Peyer's patch (tissue), 4 donors: ENCODE results near the gene MIA. TPM values are rescaled to one million over a fixed set of nuclear protein-coding genes. Genes with fewer than 3 reads are reported as not detected.

Experiments
- DNase-seq, 3 donors: peaks; one replicate each; pipeline ENCODE4 v3.0.0-alpha.2; 2017 to 2019
- H3K27ac ChIP-seq, 4 donors: fragments of 200-600 bp; sonication (generic); one replicate each; pipeline ENCODE4 v1.5.1; 2016 to 2019
- H3K27me3 ChIP-seq, 2 donors: fragments of 200-600 bp; sonication (generic); one replicate each; pipeline ENCODE4 v1.5.1; 2019
- H3K36me3 ChIP-seq, 3 donors: fragments of 200-600 bp; sonication (generic); one replicate each; pipeline ENCODE4 v1.5.1; 2016 to 2019
- H3K4me1 ChIP-seq, 4 donors: fragments of 200-600 bp; sonication (generic); one replicate each; pipeline ENCODE4 v1.5.1; 2016 to 2019
- H3K4me3 ChIP-seq, 4 donors: fragments of 200-600 bp; sonication (generic); 1 replicate in 3 of 4; 2 replicates in 1 of 4; pipeline ENCODE4 v1.5.1; 2016 to 2019; ENCODE audit warnings: mild to moderate bottlenecking in 1 of 4
- H3K9me3 ChIP-seq, 4 donors: fragments of 200-600 bp; sonication (generic); one replicate each; pipeline ENCODE4 v1.5.1; 2016 to 2019; ENCODE audit warnings: mild to moderate bottlenecking in 1 of 4
- CTCF ChIP-seq, 6 experiments: fragments of 450-650 bp in 4 of 6; fragments of 200-600 bp in 2 of 6; sonication (generic) in 1 of 6; IDR thresholded peaks; one replicate each; pipeline ENCODE4 v1.5.1; 2017 to 2019; ENCODE audit warnings: antibody characterized with exemption in 6 of 6, mild to moderate bottlenecking in 3 of 6, moderate library complexity in 1 of 6
- POLR2A ChIP-seq, 2 donors: fragments of 450-650 bp; IDR thresholded peaks; one replicate each; pipeline ENCODE4 v1.5.1; 2017; ENCODE audit warnings: antibody characterized with exemption in 2 of 2, mild to moderate bottlenecking in 2 of 2, moderate library complexity in 2 of 2
- total RNA-seq, 4 donors: library from RNA; depleted of rRNA; stranded (reverse); fragments of >200 nt; gene quantifications; one replicate each; pipeline ENCODE4 v1.1.0, GENCODE V29; 2016

Gene MIA
- total RNA-seq, 4 donors from 2014 or later = 4.0 TPM; not detected in 3

- DNase-seq = no peak
- TF ChIP-seq CTCF (IDR thresholded peaks at IDR 0.05) (no peak), POLR2A (IDR thresholded peaks at IDR 0.05) (no peak)
- no peaks in the 10 kb centered on the region for H3K9me3 ChIP-seq
- H3K36me3 ChIP-seq = peaks cover 0 to 29% (median 0%) of the 10 kb centered on the region in 3 donors
- peaks cover 0 to 2% (median 0%) of the 10 kb centered on the region in 4 donors for H3K4me1 ChIP-seq
- no peak overlapping the region for H3K4me3 ChIP-seq
- H3K27ac ChIP-seq = no peak overlapping the region
- H3K27me3 ChIP-seq = no peaks in the 10 kb centered on the region
Observed at GRCh38 chr19:40786060-40787037, 11.0 kb downstream of the MIA start.

GRCh38 chr19:40791349-40791748, 16.0 kb downstream of the MIA start:
- Histone ChIP-seq H3K27me3 (no peaks in the 10 kb centered on the region), H3K27ac (no peak overlapping the region), H3K4me3 (no peak overlapping the region), H3K36me3 (peaks cover 0 to 21% (median 0%) of the 10 kb centered on the region in 3 donors), H3K4me1 (peaks cover 0 to 11% (median 0%) of the 10 kb centered on the region in 4 donors), H3K9me3 (no peaks in the 10 kb centered on the region)
- TF ChIP-seq CTCF (IDR thresholded peaks at IDR 0.05) (no peak), POLR2A (IDR thresholded peaks at IDR 0.05) (no peak)
- no peak for DNase-seq

- no peak overlapping the region for H3K4me3 ChIP-seq
- peak overlapping the region in 2 of 4 donors; percentile 36 to 71 for H3K27ac ChIP-seq
- TF ChIP-seq CTCF (IDR thresholded peaks at IDR 0.05) = no peak
- TF ChIP-seq POLR2A (IDR thresholded peaks at IDR 0.05) = no peak
- DNase-seq = no peak
- H3K27me3 ChIP-seq = no peaks in the 10 kb centered on the region
- no peaks in the 10 kb centered on the region for H3K9me3 ChIP-seq
- H3K4me1 ChIP-seq = peaks cover 0 to 11% (median 0%) of the 10 kb centered on the region in 4 donors
- peaks cover 0 to 15% (median 0%) of the 10 kb centered on the region in 3 donors for H3K36me3 ChIP-seq
Observed at GRCh38 chr19:40791996-40792395, 16.7 kb downstream of the MIA start.

GRCh38 chr19:40797166-40797962, 22.0 kb downstream of the MIA start:
- DNase-seq = no peak
- no peak for TF ChIP-seq CTCF (IDR thresholded peaks at IDR 0.05)
- TF ChIP-seq POLR2A (IDR thresholded peaks at IDR 0.05) = no peak
- no peaks in the 10 kb centered on the region for H3K27me3 ChIP-seq
- H3K4me1 ChIP-seq = peaks cover 16 to 38% (median 27%) of the 10 kb centered on the region in 4 donors
- peaks cover 0 to 15% (median 0%) of the 10 kb centered on the region in 3 donors for H3K36me3 ChIP-seq
- peak overlapping the region; percentile 88 to 98 (median 98) for H3K27ac ChIP-seq
- peak overlapping the region in 1 of 4 donors; percentile 55 for H3K4me3 ChIP-seq
- no peaks in the 10 kb centered on the region for H3K9me3 ChIP-seq

GRCh38 chr19:40797963-40798682, 22.8 kb downstream of the MIA start:
- Histone ChIP-seq H3K27ac (peak overlapping the region; percentile 88 to 98 (median 98)), H3K4me3 (peak overlapping the region; percentile 44 to 95 (median 54)), H3K36me3 (peaks cover 0 to 15% (median 0%) of the 10 kb centered on the region in 3 donors), H3K9me3 (no peaks in the 10 kb centered on the region), H3K27me3 (no peaks in the 10 kb centered on the region), H3K4me1 (peaks cover 18 to 41% (median 34%) of the 10 kb centered on the region in 4 donors)
- DNase-seq = peak; percentile 78 to 89 (median 88)
- TF ChIP-seq CTCF (IDR thresholded peaks at IDR 0.05) (peak; percentile 16 to 65 (median 46)), POLR2A (IDR thresholded peaks at IDR 0.05) (peak in 1 of 2 donors; percentile 35)
